Breast epithelium (tissue), 3 donors: Measurements from ENCODE around the gene DNAJA2.

Source experiments
- POLR2A ChIP-seq: fragments of 450-650 bp; IDR thresholded peaks from one replicate; pipeline ENCODE4 v1.6.1; 2016; ENCODE audit warnings: antibody characterized with exemption, mild to moderate bottlenecking, moderate library complexity
- POLR2AphosphoS5 ChIP-seq, 3 donors: sonication (generic); formaldehyde crosslinking; IDR thresholded peaks; one replicate each; pipeline ENCODE4 v1.6.1; 2017; ENCODE audit warnings: antibody characterized with exemption in 3 of 3
- TF ChIP-seq, protein P1 (sequence below), 3 donors: fragments of 450-650 bp; IDR thresholded peaks; one replicate each; pipeline ENCODE4 v1.5.1; 2016 to 2017; ENCODE audit warnings: antibody characterized with exemption in 3 of 3, mild to moderate bottlenecking in 3 of 3, moderate library complexity in 3 of 3

DNA sequence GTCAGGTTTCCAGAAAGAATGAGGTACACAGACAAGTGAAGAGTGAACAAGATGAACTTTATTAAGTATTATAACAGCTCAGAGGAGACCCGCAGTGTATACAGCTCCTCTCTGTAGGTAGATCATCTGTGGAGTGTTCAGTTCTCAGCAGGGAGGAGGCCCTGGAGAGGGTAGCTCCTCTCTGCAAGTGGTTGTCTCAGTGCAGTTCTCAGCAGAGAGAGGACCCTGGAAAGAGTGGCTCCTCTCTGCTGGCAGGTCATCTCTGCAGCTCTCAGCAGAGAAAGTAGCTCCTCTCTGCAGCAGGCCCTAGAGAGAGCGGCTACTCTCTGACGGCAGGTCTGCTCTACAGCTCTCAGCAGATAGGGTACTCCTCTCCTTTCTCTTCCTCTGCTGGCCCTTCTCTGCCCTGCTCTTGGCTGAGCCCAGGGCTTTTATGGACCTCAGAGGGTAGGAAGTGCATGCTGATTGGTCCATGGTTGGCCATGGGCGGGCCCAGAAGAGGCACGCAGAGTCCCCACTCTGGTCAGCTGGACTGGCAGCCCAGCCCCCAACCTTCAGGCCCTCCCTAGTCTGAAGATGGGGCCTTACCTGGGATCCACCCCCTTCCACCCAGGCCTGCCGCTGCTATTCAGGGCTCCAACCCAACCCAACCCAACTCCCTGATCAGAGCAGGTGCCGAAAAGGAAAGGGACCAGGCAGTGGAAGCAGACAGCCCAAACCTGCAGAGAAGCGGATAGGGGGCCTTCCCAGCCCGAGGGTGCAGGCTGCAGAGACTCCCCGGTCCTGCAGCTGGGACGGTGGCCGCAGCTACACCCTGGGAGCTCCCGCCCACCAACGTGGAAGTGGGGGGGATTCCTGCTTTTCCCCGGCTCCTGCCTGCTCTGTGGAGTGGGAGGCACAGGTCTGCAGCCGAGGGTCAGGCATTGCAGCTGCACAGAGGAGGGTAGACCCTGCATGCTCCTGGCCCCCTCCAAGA, 18.5 kb upstream of the DNAJA2 start:
- TF ChIP-seq, protein P1, sequence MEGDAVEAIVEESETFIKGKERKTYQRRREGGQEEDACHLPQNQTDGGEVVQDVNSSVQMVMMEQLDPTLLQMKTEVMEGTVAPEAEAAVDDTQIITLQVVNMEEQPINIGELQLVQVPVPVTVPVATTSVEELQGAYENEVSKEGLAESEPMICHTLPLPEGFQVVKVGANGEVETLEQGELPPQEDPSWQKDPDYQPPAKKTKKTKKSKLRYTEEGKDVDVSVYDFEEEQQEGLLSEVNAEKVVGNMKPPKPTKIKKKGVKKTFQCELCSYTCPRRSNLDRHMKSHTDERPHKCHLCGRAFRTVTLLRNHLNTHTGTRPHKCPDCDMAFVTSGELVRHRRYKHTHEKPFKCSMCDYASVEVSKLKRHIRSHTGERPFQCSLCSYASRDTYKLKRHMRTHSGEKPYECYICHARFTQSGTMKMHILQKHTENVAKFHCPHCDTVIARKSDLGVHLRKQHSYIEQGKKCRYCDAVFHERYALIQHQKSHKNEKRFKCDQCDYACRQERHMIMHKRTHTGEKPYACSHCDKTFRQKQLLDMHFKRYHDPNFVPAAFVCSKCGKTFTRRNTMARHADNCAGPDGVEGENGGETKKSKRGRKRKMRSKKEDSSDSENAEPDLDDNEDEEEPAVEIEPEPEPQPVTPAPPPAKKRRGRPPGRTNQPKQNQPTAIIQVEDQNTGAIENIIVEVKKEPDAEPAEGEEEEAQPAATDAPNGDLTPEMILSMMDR (IDR thresholded peaks at IDR 0.05) = no peak
- no peak for TF ChIP-seq POLR2A
- TF ChIP-seq POLR2AphosphoS5 (IDR thresholded peaks at IDR 0.05) = no peak
